Trophoblast cell (in vitro differentiated cells and primary cell): Measurements from ENCODE around the gene DUSP3.

Source experiments
- DNase-seq, 2 donors: peaks; one replicate each; pipeline ENCODE4 v3.0.0-alpha.2; 2016
- H2AFZ ChIP-seq: 2 replicates; pipeline ENCODE4 v1.6.1; 2013; ENCODE audit warnings: low read length, moderate library complexity, mild to moderate bottlenecking; ENCODE audit not compliant: insufficient read depth, poor library complexity
- H2AK5ac ChIP-seq: 2 replicates; pipeline ENCODE4 v1.6.1; 2013; ENCODE audit warnings: mild to moderate bottlenecking, low read length
- H2BK120ac ChIP-seq: 2 replicates; pipeline ENCODE4 v1.6.1; 2013; ENCODE audit warnings: low read length, mild to moderate bottlenecking, moderate library complexity; ENCODE audit not compliant: insufficient read depth, poor library complexity
- H2BK12ac ChIP-seq: 2 replicates; pipeline ENCODE4 v1.6.1; 2013; ENCODE audit warnings: mild to moderate bottlenecking, low read length, moderate library complexity
- H2BK5ac ChIP-seq: 2 replicates; pipeline ENCODE4 v1.6.1; 2013; ENCODE audit warnings: low read length, low read depth, moderate library complexity, mild to moderate bottlenecking; ENCODE audit not compliant: poor library complexity
- H3K14ac ChIP-seq: 2 replicates; pipeline ENCODE4 v1.6.1; 2013; ENCODE audit warnings: mild to moderate bottlenecking, low read length
- H3K18ac ChIP-seq: 2 replicates; pipeline ENCODE4 v1.6.1; 2013; ENCODE audit warnings: mild to moderate bottlenecking, low read length
- H3K23ac ChIP-seq: 2 replicates; pipeline ENCODE4 v1.6.1; 2013; ENCODE audit warnings: low read length
- H3K27ac ChIP-seq: 2 replicates; pipeline ENCODE4 v1.5.1; 2013; ENCODE audit warnings: low read depth, mild to moderate bottlenecking, inconsistent platforms, low read length, moderate library complexity
- H3K27me3 ChIP-seq: 2 replicates; pipeline ENCODE4 v1.6.1; 2013; ENCODE audit warnings: inconsistent platforms, mild to moderate bottlenecking, low read length, moderate library complexity; ENCODE audit not compliant: insufficient read depth
- H3K36me3 ChIP-seq, 2 experiments: 1 replicate in 1 of 2; 2 replicates in 1 of 2; pipeline ENCODE4 v1.6.1; 2013; ENCODE audit warnings: low read length in 2 of 2, mild to moderate bottlenecking in 2 of 2, moderate library complexity in 1 of 2; ENCODE audit not compliant: insufficient read depth in 2 of 2, control insufficient read depth in 1 of 2
- H3K4ac ChIP-seq: 2 replicates; pipeline ENCODE4 v1.6.1; 2013; ENCODE audit warnings: low read depth, mild to moderate bottlenecking, low read length, moderate library complexity
- H3K4me1 ChIP-seq, 2 experiments: 1 replicate in 1 of 2; 2 replicates in 1 of 2; pipeline ENCODE4 v1.6.1; 2013; ENCODE audit warnings: low read length in 2 of 2, mild to moderate bottlenecking in 2 of 2, moderate library complexity in 1 of 2; ENCODE audit not compliant: insufficient read depth in 2 of 2, control insufficient read depth in 1 of 2
- H3K4me2 ChIP-seq: 2 replicates; pipeline ENCODE4 v1.6.1; 2013; ENCODE audit warnings: inconsistent platforms, mild to moderate bottlenecking, low read length, moderate library complexity
- H3K4me3 ChIP-seq: 2 replicates; pipeline ENCODE4 v1.5.1; 2013; ENCODE audit warnings: mild to moderate bottlenecking, low read depth, low read length, inconsistent platforms
- H3K79me1 ChIP-seq: one replicate; pipeline ENCODE4 v1.6.1; 2013; ENCODE audit warnings: low read length
- H3K79me2 ChIP-seq: 2 replicates; pipeline ENCODE4 v1.6.1; 2013; ENCODE audit warnings: low read length, mild to moderate bottlenecking; ENCODE audit not compliant: control insufficient read depth, insufficient read depth, poor library complexity
- H3K9ac ChIP-seq: 2 replicates; pipeline ENCODE4 v1.6.1; 2013; ENCODE audit warnings: mild to moderate bottlenecking, low read length
- H3K9me3 ChIP-seq: 2 replicates; pipeline ENCODE4 v1.6.1; 2013; ENCODE audit warnings: low read depth, mild to moderate bottlenecking, control low read depth, inconsistent platforms, low read length; ENCODE audit not compliant: insufficient read depth
- H4K12ac ChIP-seq: 2 replicates; pipeline ENCODE4 v1.6.1; 2013; ENCODE audit warnings: low read depth, mild to moderate bottlenecking, low read length, moderate library complexity
- H4K8ac ChIP-seq: 2 replicates; pipeline ENCODE4 v1.6.1; 2013; ENCODE audit warnings: low read depth, mild to moderate bottlenecking, low read length, moderate library complexity
- H4K91ac ChIP-seq: one replicate; pipeline ENCODE4 v1.6.1; 2013; ENCODE audit warnings: low read depth, mild to moderate bottlenecking, low read length, moderate library complexity
- WGBS: extraction: QIAGEN DNeasy Blood & Tissue Kit; methylation state at CpG from one replicate; pipeline ENCODE4 v1.1.7; 2013; ENCODE audit warnings: missing lambda C conversion rate; ENCODE audit not compliant: insufficient read length, insufficient coverage; ENCODE audit errors: extremely low coverage; 5-methylcytosine and 5-hydroxymethylcytosine counted together

The DUSP3 gene

GRCh38 chr17:43782913-43783680 is 4.3 kb upstream of the DUSP3 start:
- H2BK120ac ChIP-seq, result no peak overlapping the region
- H3K79me2 ChIP-seq, result peaks cover 5% of the 10 kb centered on the region
- H2AFZ ChIP-seq, result no peak overlapping the region
- no peak overlapping the region for H3K4ac ChIP-seq
- no peak overlapping the region for H4K12ac ChIP-seq
- H3K14ac ChIP-seq, result no peak overlapping the region
- H3K4me3 ChIP-seq, result no peak overlapping the region
- no peak overlapping the region for H4K8ac ChIP-seq
- H3K27me3 ChIP-seq, result no peaks in the 10 kb centered on the region
- no peak overlapping the region for H3K23ac ChIP-seq
- no peaks in the 10 kb centered on the region for H3K36me3 ChIP-seq
- no peak overlapping the region for H3K27ac ChIP-seq
- DNase-seq, result no peak
- no peak overlapping the region for H3K4me2 ChIP-seq
- no peak overlapping the region for H2BK5ac ChIP-seq
- no CpG with 5 or more reads among the region's 15 CpGs for WGBS
- no peaks in the 10 kb centered on the region for H3K4me1 ChIP-seq
- H3K9ac ChIP-seq, result no peak overlapping the region
- H2BK12ac ChIP-seq, result no peak overlapping the region
- no peak overlapping the region for H4K91ac ChIP-seq
- no peak overlapping the region for H3K18ac ChIP-seq
- no peaks in the 10 kb centered on the region for H3K9me3 ChIP-seq
- no peak overlapping the region for H2AK5ac ChIP-seq
- peaks cover 10% of the 10 kb centered on the region for H3K79me1 ChIP-seq

GRCh38 chr17:43780135-43780534 is 1.4 kb upstream of the DUSP3 start, which contains the start of gene CFAP97D1:
TSS of gene CFAP97D1 (plus strand) at chr17:43780435. CDS start at chr17:43780463, 28 bp downstream.
- no peak within 1 kb of the TSS for H3K23ac ChIP-seq
- no peaks in the 10 kb centered on the region for H3K9me3 ChIP-seq
- peak within 1 kb of the TSS; percentile 86 for H3K4me3 ChIP-seq
- no peak within 1 kb of the TSS for H3K9ac ChIP-seq
- H3K27me3 ChIP-seq, result no peaks in the 10 kb centered on the region
- peak within 1 kb of the TSS; percentile 40 for H2BK120ac ChIP-seq
- H4K91ac ChIP-seq, result peak within 1 kb of the TSS; percentile 59
- no peak within 1 kb of the TSS for H2BK5ac ChIP-seq
- H3K4me2 ChIP-seq, result peak within 1 kb of the TSS; percentile 92
- no peak for DNase-seq
- H3K4me1 ChIP-seq, result peaks cover 4 to 6% of the 10 kb centered on the region in 2 experiments
- H2AK5ac ChIP-seq, result no peak within 1 kb of the TSS
- peak within 1 kb of the TSS; percentile 74 for H2AFZ ChIP-seq
- no peak within 1 kb of the TSS for H2BK12ac ChIP-seq
- peak within 1 kb of the TSS; percentile 77 for H4K8ac ChIP-seq
- peaks cover 16% of the 10 kb centered on the region for H3K79me1 ChIP-seq
- H3K79me2 ChIP-seq, result peaks cover 11% of the 10 kb centered on the region
- peaks cover 8 to 15% of the 10 kb centered on the region in 2 experiments for H3K36me3 ChIP-seq
- no peak within 1 kb of the TSS for H3K14ac ChIP-seq
- peak within 1 kb of the TSS; percentile 43 for H4K12ac ChIP-seq
- H3K18ac ChIP-seq, result no peak within 1 kb of the TSS
- WGBS, result no CpG with 5 or more reads among the region's 7 CpGs
- no peak within 1 kb of the TSS for H3K4ac ChIP-seq
- H3K27ac ChIP-seq, result no peak within 1 kb of the TSS

- Histone ChIP-seq H4K8ac (peak overlapping the region; percentile 77), H2BK12ac (no peak overlapping the region), H3K18ac (peak overlapping the region; percentile 63), H3K27me3 (no peaks in the 10 kb centered on the region), H3K36me3 (peaks cover 15 to 22% of the 10 kb centered on the region in 2 experiments), H3K9me3 (no peaks in the 10 kb centered on the region), H3K4me2 (peak overlapping the region; percentile 92), H3K27ac (peak overlapping the region; percentile 95), H2BK5ac (no peak overlapping the region), H4K91ac (peak overlapping the region; percentile 59), H3K4me1 (peaks cover 4 to 6% of the 10 kb centered on the region in 2 experiments), H3K23ac (no peak overlapping the region), H3K79me2 (peaks cover 11% of the 10 kb centered on the region), H2AK5ac (no peak overlapping the region), H3K9ac (peak overlapping the region; percentile 75), H3K4ac (no peak overlapping the region), H3K14ac (peak overlapping the region; percentile 67), H2BK120ac (peak overlapping the region; percentile 40), H3K4me3 (peak overlapping the region; percentile 86), H3K79me1 (peaks cover 16% of the 10 kb centered on the region), H2AFZ (peak overlapping the region; percentile 74), H4K12ac (peak overlapping the region; percentile 43)
- no CpG with 5 or more reads among the region's 26 CpGs for WGBS
- no peak for DNase-seq
Observed at GRCh38 chr17:43779145-43780125, 658 bp upstream of the DUSP3 start.
